ENCODE data around the gene THAP3.
A peak's percentile ranks its signal among the peaks of the same experiment; 100 is the strongest.

GRCh38 chr1:6600410-6601048 lies 24.1 kb upstream of the THAP3 start:
- TF ChIP-seq CTCF (IDR thresholded peaks at IDR 0.05 in 2 of 3, conservative IDR thresholded peaks at IDR 0.05 in 1 of 3; ENCODE audit: insufficient read depth in 2 of 3, low read depth in 1 of 3, low read length in 3 of 3) = 0 out of 6 replicates have a peak, but pooled peaks of 1 of the 3 experiments have one; percentile 0
- TF ChIP-seq LARP7 (IDR thresholded peaks at IDR 0.05) = no peak
- TF ChIP-seq E4F1 (CRISPR knock-in tag; IDR thresholded peaks at IDR 0.05; ENCODE audit: borderline replicate concordance) = no peak
- TF ChIP-seq CBFB (CRISPR knock-in tag; IDR thresholded peaks at IDR 0.05) = no peak
- TF ChIP-seq KDM1A (IDR thresholded peaks at IDR 0.05) = no peak
- TF ChIP-seq HDAC2 (IDR thresholded peaks at IDR 0.05) = no peak
- no peak for TF ChIP-seq RCOR1 (IDR thresholded peaks at IDR 0.05; ENCODE audit: borderline replicate concordance in 1 of 2, low read depth in 2 of 2, low read length in 2 of 2)
- no peak for TF ChIP-seq EZH2 (IDR thresholded peaks at IDR 0.05; ENCODE audit: borderline replicate concordance, low read depth, low read length)
- no peak for TF ChIP-seq CBX3 (IDR thresholded peaks at IDR 0.05; ENCODE audit: borderline replicate concordance in 1 of 2, low read length in 2 of 2)
- no peak for TF ChIP-seq ZNF121 (CRISPR knock-in tag; conservative IDR thresholded peaks at IDR 0.05)
- no peak for TF ChIP-seq TCF7L2 (IDR thresholded peaks at IDR 0.05; ENCODE audit: low read depth, low read length)
- no peak for TF ChIP-seq CHD2 (IDR thresholded peaks at IDR 0.05; ENCODE audit: low read depth, low read length)

All from K562 (cell line).